ENCODE results near the gene MAZ. TPM values are rescaled to one million over a fixed set of nuclear protein-coding genes. Genes with fewer than 3 reads are reported as not detected.
"Not testable (repeated sequence)": the region's sequence is repeated elsewhere in the genome, so short reads cannot be mapped to it uniquely, and the experiment has no call there.

The MAZ gene
- polyA plus RNA-seq (2013, experiment 1 of 4): 565 TPM
- 525 TPM for polyA plus RNA-seq (2013, experiment 2 of 4)
- polyA plus RNA-seq (2013, experiment 3 of 4): 331 TPM
- polyA plus RNA-seq (2013, experiment 4 of 4): 357 TPM

GRCh38 chr16:29806099-29806579, at the start of gene MAZ:
TSS of gene MAZ (plus strand) at chr16:29806529. CDS start at chr16:29806702, 173 bp downstream.
- 0% methylated on average over 34 to 46 of the region's 67 CpGs for WGBS, 2 experiments
- Histone ChIP-seq H3K4me3 (ENCODE audit: insufficient read depth, low read depth, low read length) (peak within 1 kb of the TSS; percentile 70), H3K27ac (ENCODE audit: insufficient read depth, low read depth, low read length, poor library complexity, severe bottlenecking) (peak within 1 kb of the TSS; percentile 91), H3K27me3 (ENCODE audit: control insufficient read depth, insufficient read depth, low read length, poor library complexity, severe bottlenecking) (no peaks in the 10 kb centered on the region), H3K9me3 (ENCODE audit: control insufficient read depth, low read length) (no peaks in the 10 kb centered on the region), H3K4me1 (ENCODE audit: control insufficient read depth, insufficient read depth, low read length) (peaks cover 33% of the 10 kb centered on the region), H3K36me3 (ENCODE audit: control insufficient read depth, insufficient read depth, low read length) (peaks cover 21% of the 10 kb centered on the region)

- Histone ChIP-seq H3K9me3 (ENCODE audit: control insufficient read depth, low read length) (no peaks in the 10 kb centered on the region), H3K4me3 (ENCODE audit: insufficient read depth, low read depth, low read length) (no peak overlapping the region), H3K4me1 (ENCODE audit: control insufficient read depth, insufficient read depth, low read length) (no peaks in the 10 kb centered on the region), H3K36me3 (ENCODE audit: control insufficient read depth, insufficient read depth, low read length) (no peaks in the 10 kb centered on the region), H3K27me3 (ENCODE audit: control insufficient read depth, insufficient read depth, low read length, poor library complexity, severe bottlenecking) (no peaks in the 10 kb centered on the region), H3K27ac (ENCODE audit: insufficient read depth, low read depth, low read length, poor library complexity, severe bottlenecking) (no peak overlapping the region)
- 86 to 97% methylated on average over 1 of the region's 1 CpG for WGBS, 2 experiments
Observed at GRCh38 chr16:29756654-29757053, 49.7 kb upstream of the MAZ start.

GRCh38 chr16:29757086-29757485, 49.2 kb upstream of the MAZ start:
- not testable (repeated sequence) for H3K4me3 ChIP-seq (ENCODE audit: insufficient read depth, low read depth, low read length); H3K27ac ChIP-seq (ENCODE audit: insufficient read depth, low read depth, low read length, poor library complexity, severe bottlenecking); H3K36me3 ChIP-seq (ENCODE audit: control insufficient read depth, insufficient read depth, low read length); H3K4me1 ChIP-seq (ENCODE audit: control insufficient read depth, insufficient read depth, low read length); H3K9me3 ChIP-seq (ENCODE audit: control insufficient read depth, low read length); H3K27me3 ChIP-seq (ENCODE audit: control insufficient read depth, insufficient read depth, low read length, poor library complexity, severe bottlenecking)
- WGBS, 2 experiments: 86 to 91% methylated on average over 8 of the region's 8 CpGs

- Histone ChIP-seq H3K27ac (ENCODE audit: insufficient read depth, low read depth, low read length, poor library complexity, severe bottlenecking) (no peak overlapping the region), H3K27me3 (ENCODE audit: control insufficient read depth, insufficient read depth, low read length, poor library complexity, severe bottlenecking) (no peaks in the 10 kb centered on the region)
Observed at GRCh38 chr16:29757950-29758466, 48.3 kb upstream of the MAZ start.

GRCh38 chr16:29760567-29761279, 45.6 kb upstream of the MAZ start:
- H3K4me3 ChIP-seq (ENCODE audit: insufficient read depth, low read depth, low read length): no peak overlapping the region
- no peaks in the 10 kb centered on the region for H3K36me3 ChIP-seq (ENCODE audit: control insufficient read depth, insufficient read depth, low read length)
- no peaks in the 10 kb centered on the region for H3K9me3 ChIP-seq (ENCODE audit: control insufficient read depth, low read length)
- H3K27ac ChIP-seq (ENCODE audit: insufficient read depth, low read depth, low read length, poor library complexity, severe bottlenecking): no peak overlapping the region
- no peaks in the 10 kb centered on the region for H3K27me3 ChIP-seq (ENCODE audit: control insufficient read depth, insufficient read depth, low read length, poor library complexity, severe bottlenecking)
- H3K4me1 ChIP-seq (ENCODE audit: control insufficient read depth, insufficient read depth, low read length): no peaks in the 10 kb centered on the region
- WGBS, 2 experiments: 86 to 87% methylated on average over 9 of the region's 9 CpGs

More at GRCh38 chr16:29757950-29758466, 48.3 kb upstream of the MAZ start:
- WGBS, 2 experiments: 78 to 85% methylated on average over 6 of the region's 6 CpGs
- no peaks in the 10 kb centered on the region for H3K4me1 ChIP-seq (ENCODE audit: control insufficient read depth, insufficient read depth, low read length)
- no peaks in the 10 kb centered on the region for H3K36me3 ChIP-seq (ENCODE audit: control insufficient read depth, insufficient read depth, low read length)
- no peak overlapping the region for H3K4me3 ChIP-seq (ENCODE audit: insufficient read depth, low read depth, low read length)
- no peaks in the 10 kb centered on the region for H3K9me3 ChIP-seq (ENCODE audit: control insufficient read depth, low read length)

GRCh38 chr16:29761280-29761651, 45.1 kb upstream of the MAZ start:
- H3K4me3 ChIP-seq (ENCODE audit: insufficient read depth, low read depth, low read length); H3K9me3 ChIP-seq (ENCODE audit: control insufficient read depth, low read length); H3K27ac ChIP-seq (ENCODE audit: insufficient read depth, low read depth, low read length, poor library complexity, severe bottlenecking); H3K27me3 ChIP-seq (ENCODE audit: control insufficient read depth, insufficient read depth, low read length, poor library complexity, severe bottlenecking); H3K36me3 ChIP-seq (ENCODE audit: control insufficient read depth, insufficient read depth, low read length); H3K4me1 ChIP-seq (ENCODE audit: control insufficient read depth, insufficient read depth, low read length): not testable (repeated sequence)
- WGBS, 2 experiments: 87 to 90% methylated on average over 8 of the region's 8 CpGs

- no peaks in the 10 kb centered on the region for H3K27me3 ChIP-seq (ENCODE audit: control insufficient read depth, insufficient read depth, low read length, poor library complexity, severe bottlenecking)
- no peak overlapping the region for H3K27ac ChIP-seq (ENCODE audit: insufficient read depth, low read depth, low read length, poor library complexity, severe bottlenecking)
- no peaks in the 10 kb centered on the region for H3K9me3 ChIP-seq (ENCODE audit: control insufficient read depth, low read length)
- no peaks in the 10 kb centered on the region for H3K36me3 ChIP-seq (ENCODE audit: control insufficient read depth, insufficient read depth, low read length)
- WGBS, 2 experiments: 89 to 91% methylated on average over 6 of the region's 6 CpGs
- no peak overlapping the region for H3K4me3 ChIP-seq (ENCODE audit: insufficient read depth, low read depth, low read length)
- H3K4me1 ChIP-seq (ENCODE audit: control insufficient read depth, insufficient read depth, low read length): no peaks in the 10 kb centered on the region
Observed at GRCh38 chr16:29761882-29762281, 44.4 kb upstream of the MAZ start.

GRCh38 chr16:29763326-29763725, 43.0 kb upstream of the MAZ start:
- Histone ChIP-seq H3K4me3 (ENCODE audit: insufficient read depth, low read depth, low read length) (no peak overlapping the region), H3K27me3 (ENCODE audit: control insufficient read depth, insufficient read depth, low read length, poor library complexity, severe bottlenecking) (no peaks in the 10 kb centered on the region), H3K9me3 (ENCODE audit: control insufficient read depth, low read length) (no peaks in the 10 kb centered on the region), H3K36me3 (ENCODE audit: control insufficient read depth, insufficient read depth, low read length) (no peaks in the 10 kb centered on the region), H3K27ac (ENCODE audit: insufficient read depth, low read depth, low read length, poor library complexity, severe bottlenecking) (no peak overlapping the region), H3K4me1 (ENCODE audit: control insufficient read depth, insufficient read depth, low read length) (no peaks in the 10 kb centered on the region)
- 88% methylated on average over 6 of the region's 6 CpGs for WGBS, 2 experiments

- Histone ChIP-seq H3K27me3 (ENCODE audit: control insufficient read depth, insufficient read depth, low read length, poor library complexity, severe bottlenecking) (no peaks in the 10 kb centered on the region), H3K36me3 (ENCODE audit: control insufficient read depth, insufficient read depth, low read length) (no peaks in the 10 kb centered on the region), H3K27ac (ENCODE audit: insufficient read depth, low read depth, low read length, poor library complexity, severe bottlenecking) (no peak overlapping the region), H3K9me3 (ENCODE audit: control insufficient read depth, low read length) (no peaks in the 10 kb centered on the region), H3K4me3 (ENCODE audit: insufficient read depth, low read depth, low read length) (no peak overlapping the region), H3K4me1 (ENCODE audit: control insufficient read depth, insufficient read depth, low read length) (no peaks in the 10 kb centered on the region)
- WGBS, 2 experiments: 90 to 92% methylated on average over 15 of the region's 15 CpGs
Observed at GRCh38 chr16:29765167-29766032, 40.9 kb upstream of the MAZ start.

GRCh38 chr16:29766571-29766970, 39.8 kb upstream of the MAZ start:
- Histone ChIP-seq H3K9me3 (ENCODE audit: control insufficient read depth, low read length) (no peaks in the 10 kb centered on the region), H3K4me3 (ENCODE audit: insufficient read depth, low read depth, low read length) (no peak overlapping the region), H3K27me3 (ENCODE audit: control insufficient read depth, insufficient read depth, low read length, poor library complexity, severe bottlenecking) (no peaks in the 10 kb centered on the region), H3K36me3 (ENCODE audit: control insufficient read depth, insufficient read depth, low read length) (no peaks in the 10 kb centered on the region), H3K27ac (ENCODE audit: insufficient read depth, low read depth, low read length, poor library complexity, severe bottlenecking) (no peak overlapping the region), H3K4me1 (ENCODE audit: control insufficient read depth, insufficient read depth, low read length) (no peaks in the 10 kb centered on the region)
- 90 to 96% methylated on average over 3 of the region's 3 CpGs for WGBS, 2 experiments
